Aortic smooth muscle cell (primary cell): Measurements from ENCODE around the gene ZNG1A. TPM values are rescaled to one million over a fixed set of nuclear protein-coding genes. Genes with fewer than 3 reads are reported as not detected.

Source experiments
- total RNA-seq: library from RNA; depleted of rRNA; stranded (reverse); fragments of >200 nt; gene quantifications from 2 replicates; pipeline ENCODE4 v1.2.3, GENCODE V29; 2014

Gene ZNG1A
- 12.8 and 34.3 TPM in 2 replicates for total RNA-seq

DNA sequence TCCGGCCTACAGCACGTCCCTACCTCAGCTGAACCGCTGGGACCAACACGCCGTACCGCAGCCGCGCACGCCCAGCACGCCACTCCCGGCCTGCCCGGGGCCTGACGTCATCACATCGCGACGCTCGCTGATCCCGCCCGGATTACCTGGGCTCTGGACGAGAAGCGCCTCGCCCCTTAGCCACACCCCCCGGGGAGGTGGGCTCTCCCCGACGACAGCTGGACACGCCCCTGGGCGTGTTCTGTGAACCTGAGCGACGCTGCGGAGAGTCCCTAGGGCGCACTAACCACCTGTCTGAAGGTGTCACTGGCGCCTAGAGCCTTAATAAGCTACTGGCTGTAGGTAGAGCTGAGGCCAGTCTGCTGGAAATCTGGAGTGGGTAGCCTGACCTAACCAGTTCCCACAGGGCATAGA is at the start of gene ZNG1A:
ZNG1A (minus strand) TSS at position 87 of the 414 bp plus-strand sequence. CDS start 87 bp downstream, outside the sequence.

DNA sequence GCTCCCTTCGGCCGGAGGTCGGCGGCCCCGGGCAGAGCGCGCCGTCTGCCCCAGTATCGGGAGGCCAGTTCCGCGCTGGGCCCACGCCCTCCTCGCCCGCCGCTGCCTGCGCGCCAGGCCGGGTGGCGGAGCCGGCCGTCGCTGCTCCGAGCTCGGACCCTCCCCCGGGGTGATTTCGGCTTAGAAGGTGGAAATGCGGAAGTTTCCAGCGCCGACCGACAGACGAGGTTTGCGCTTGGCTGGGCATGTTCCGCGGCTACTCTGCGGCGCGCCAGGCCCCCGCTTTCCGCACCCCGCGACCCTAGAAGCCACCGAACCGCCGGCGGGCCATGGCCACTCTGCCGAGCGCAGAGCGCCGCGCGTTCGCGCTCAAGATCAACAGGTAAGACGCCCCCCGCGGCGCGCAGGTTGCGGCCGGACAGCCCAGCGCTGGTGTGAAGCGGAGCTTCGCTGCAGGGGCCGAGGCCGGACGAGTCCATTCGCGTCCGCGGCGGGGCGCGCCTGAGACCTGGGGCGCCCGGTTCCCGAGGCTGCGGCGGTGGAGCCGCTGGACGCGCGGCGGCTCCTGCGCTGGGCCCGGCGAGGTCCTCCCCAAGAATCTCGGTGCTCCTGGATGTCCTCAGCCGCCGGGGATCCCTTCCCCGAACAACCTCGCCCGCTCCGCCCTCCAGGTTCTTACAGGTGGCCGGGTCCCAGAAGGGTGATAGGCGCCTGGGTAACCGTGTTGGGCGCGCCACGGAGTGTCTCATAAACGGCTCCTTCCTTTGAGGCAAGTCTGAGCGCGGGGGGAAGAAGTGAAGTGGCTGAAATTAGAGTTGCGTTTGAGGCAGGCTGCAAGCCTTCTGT is 36.0 kb upstream of the ZNG1A start, which contains the start of gene DOCK8:
DOCK8 (plus strand) TSS at position 218 of the 846 bp plus-strand sequence; CDS start at position 330, 112 bp downstream.

DNA sequence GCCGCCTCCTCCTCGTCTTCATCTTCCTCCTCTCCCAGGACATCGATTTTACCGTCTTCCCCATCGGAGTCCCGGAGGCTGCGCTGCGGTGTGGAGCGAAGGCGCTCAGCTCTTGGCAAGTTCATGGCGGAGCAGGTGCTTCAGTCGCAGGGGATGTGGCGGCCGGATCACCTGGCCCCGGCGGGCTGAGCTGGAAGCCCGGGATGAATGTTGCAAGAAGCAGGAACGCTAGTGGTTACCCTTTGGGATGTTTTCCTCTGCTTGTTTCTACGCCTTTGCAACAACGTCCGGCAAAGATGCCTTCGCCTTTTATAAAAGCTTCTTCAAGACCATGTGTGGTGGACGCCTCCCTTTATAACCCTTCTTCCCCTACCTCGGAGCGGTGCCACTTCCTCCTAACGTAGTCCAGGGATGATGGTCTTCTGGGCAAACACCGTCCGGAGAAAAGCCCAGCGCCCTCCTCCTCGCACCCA is 60.8 kb downstream of the ZNG1A start, which contains the start of gene FOXD4:
FOXD4 (minus strand) TSS at position 423 of the 473 bp plus-strand sequence; CDS start at position 125, 298 bp downstream.

Other genes with a start within 250 kb of the ZNG1A start
- gene WASHC1, start 149.6 kb downstream of the ZNG1A start, total RNA-seq = 3.4 and 4.2 TPM in 2 replicates
- 0.06 and 0.13 TPM in 2 replicates for gene FOXD4, start 60.6 kb downstream of the ZNG1A start, total RNA-seq
- gene DOCK8, start 35.8 kb upstream of the ZNG1A start, total RNA-seq = under 0.01 TPM in 2 replicates